Stimulated activated naive CD8-positive, alpha-beta T cell treated with anti-CD3 and anti-CD28 coated beads, Interleukin-15, Interleukin-2, amounts not matched to agents 100 ng/mL and 50 ng/mL, for 24 hours (primary cell): ENCODE measurements around the gene GOLGA6L7.

Source experiments
- H3K27ac Mint-ChIP-seq: one replicate; pipeline ENCODE4 v1.8.0; 2021; ENCODE audit warnings: mild to moderate bottlenecking, mixed read lengths
- H3K27me3 Mint-ChIP-seq: one replicate; pipeline ENCODE4 v1.8.0; 2021; ENCODE audit warnings: mixed read lengths
- H3K36me3 Mint-ChIP-seq: one replicate; pipeline ENCODE4 v1.8.0; 2021; ENCODE audit warnings: low read depth, mixed read lengths
- H3K4me1 Mint-ChIP-seq: one replicate; pipeline ENCODE4 v1.8.0; 2021; ENCODE audit warnings: low read depth, mixed read lengths
- H3K4me3 Mint-ChIP-seq: one replicate; pipeline ENCODE4 v1.8.0; 2021; ENCODE audit warnings: mild to moderate bottlenecking, mixed read lengths
- H3K9me3 Mint-ChIP-seq: one replicate; pipeline ENCODE4 v1.8.0; 2021; ENCODE audit warnings: mixed read lengths

The GOLGA6L7 gene

DNA sequence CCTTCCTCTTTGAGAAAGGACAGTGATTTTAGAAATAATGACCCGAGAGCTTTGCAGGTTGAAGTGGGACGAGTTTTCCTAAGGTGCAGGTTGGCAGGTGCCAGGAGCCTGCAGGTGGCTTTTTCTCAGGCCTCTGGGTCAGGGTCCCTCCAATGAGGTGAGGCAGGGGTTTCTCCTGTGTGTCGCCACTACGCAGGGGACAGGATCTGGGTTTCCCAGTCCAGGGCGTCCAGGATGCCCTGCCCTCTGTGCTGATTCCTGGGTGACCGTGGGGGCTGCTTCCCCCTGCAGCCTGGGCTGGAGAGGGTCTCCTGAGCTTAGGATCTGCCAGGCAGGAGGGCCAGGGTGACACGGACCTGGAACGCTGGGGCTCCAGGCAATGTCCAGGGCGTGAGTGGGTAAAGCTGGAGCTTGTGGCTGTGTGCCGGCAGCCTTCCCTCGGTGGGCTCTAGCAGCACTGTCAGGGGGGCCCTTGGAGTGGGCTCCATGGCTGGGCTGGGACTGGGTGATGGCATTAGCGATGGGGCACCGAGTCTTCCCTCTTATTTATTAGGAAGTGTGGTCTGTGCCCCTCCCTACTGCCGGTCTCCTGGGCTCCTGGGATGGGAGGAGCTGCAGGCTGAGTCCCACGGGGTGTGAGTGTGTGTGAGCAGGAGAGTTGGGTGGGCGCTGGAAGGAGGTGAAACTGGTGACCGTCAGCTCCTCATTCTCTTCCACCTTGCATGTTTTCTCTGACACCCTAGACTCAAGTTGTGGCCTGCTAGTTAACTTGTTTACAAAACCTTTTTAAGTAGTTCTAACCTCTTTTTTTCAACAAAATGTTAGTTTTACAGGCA, 39.1 kb upstream of the GOLGA6L7 start:
- no peaks in the 10 kb centered on the region for H3K9me3 Mint-ChIP-seq
- H3K27me3 Mint-ChIP-seq: no peaks in the 10 kb centered on the region
- H3K27ac Mint-ChIP-seq: peak overlapping the region; percentile 82
- peaks cover 51% of the 10 kb centered on the region for H3K4me1 Mint-ChIP-seq
- no peaks in the 10 kb centered on the region for H3K36me3 Mint-ChIP-seq
- peak overlapping the region; percentile 87 for H3K4me3 Mint-ChIP-seq

DNA sequence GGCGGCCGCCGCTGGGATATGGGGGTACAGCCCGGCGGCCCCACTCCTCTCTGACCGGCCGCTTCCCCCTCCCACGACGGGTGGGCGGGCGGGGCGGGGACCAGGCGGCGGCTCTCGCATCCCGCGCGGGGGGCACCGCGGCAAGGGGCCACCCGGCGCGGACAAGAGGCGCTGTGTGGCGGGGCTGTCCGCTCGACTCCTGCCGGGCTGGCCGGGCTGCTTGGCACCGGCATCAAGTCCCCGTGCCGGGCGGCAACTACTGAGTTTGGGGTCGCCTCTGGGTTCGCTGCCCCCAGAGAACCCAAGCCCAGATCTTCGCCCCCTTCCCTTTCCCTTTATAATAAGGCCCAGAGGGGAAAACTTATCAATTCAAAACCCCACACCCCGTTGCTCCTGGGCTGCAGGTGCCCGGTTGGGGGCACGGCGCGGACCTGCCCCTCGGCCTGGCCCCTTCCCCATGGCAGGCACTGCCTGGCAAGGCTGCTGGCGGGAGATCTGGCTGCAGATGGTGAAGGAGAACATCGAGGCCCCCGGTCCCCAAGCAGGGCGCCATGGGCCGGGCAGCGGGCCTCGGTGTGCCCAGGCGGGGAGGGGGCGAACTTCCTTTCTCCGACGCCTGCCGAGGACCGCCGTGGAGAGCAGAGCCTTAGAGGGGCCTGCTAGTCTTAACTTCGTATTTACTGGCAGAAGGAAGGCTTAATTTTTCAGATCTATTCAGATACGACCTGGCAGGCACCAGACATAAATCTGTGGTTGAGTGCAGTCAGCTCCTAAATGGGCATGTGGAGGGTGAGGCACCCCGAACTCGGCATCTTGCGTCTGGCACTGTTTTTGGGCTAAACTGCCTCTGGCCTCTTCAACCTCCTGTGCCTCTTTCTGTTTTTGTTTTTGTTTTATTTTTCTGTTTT, 38.2 kb upstream of the GOLGA6L7 start:
- H3K27ac Mint-ChIP-seq: peak overlapping the region; percentile 82

DNA sequence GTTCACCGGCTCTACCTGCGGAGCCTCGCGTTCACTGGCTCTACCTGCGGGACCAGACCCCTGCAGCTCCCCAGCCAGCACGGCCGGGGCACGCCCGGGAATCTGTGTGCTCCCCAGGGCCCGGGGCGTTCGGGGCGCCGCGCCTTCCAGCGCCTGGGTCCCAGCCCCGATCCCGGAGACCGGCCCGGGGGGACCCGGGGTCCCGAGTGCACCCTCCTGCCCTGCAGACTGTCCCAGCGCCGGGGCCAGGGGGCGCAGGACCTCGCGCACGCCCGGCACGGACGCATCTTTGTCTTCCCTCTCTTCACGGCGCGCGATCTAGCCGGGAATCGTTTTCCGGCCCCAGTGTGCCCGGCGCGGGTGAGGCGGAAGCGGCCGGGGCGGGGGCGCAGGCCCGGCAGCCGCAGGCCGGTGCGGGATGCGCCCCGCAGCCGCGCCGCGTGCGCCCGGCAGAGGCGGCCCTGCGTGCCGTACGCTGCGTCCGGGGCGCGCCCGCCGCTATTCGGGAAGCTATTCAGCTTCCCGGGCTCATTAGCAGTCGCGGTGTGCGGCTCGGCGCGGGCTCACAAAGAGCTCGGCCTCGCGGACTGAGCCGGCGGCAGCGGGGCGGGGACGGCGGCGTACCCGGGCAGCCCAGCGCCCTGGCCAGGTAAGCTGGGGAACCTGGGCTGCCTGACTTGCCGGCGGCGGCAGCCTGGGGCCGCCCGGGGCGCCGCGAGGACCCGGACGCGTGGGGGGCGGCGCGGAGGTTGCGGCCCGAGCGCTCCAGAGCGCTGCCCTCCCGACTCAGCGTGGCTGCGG, 37.4 kb upstream of the GOLGA6L7 start, which contains the start of gene APBA2:
Gene APBA2, plus strand, starts transcription at position 345 of the 801 bp plus-strand sequence. CDS start 167,911 bp downstream, outside the sequence.
- H3K9me3 Mint-ChIP-seq: no peaks in the 10 kb centered on the region
- no peaks in the 10 kb centered on the region for H3K36me3 Mint-ChIP-seq
- H3K27ac Mint-ChIP-seq: peak within 1 kb of the TSS; percentile 82
- H3K4me1 Mint-ChIP-seq: peaks cover 38% of the 10 kb centered on the region
- peak within 1 kb of the TSS; percentile 87 for H3K4me3 Mint-ChIP-seq
- H3K27me3 Mint-ChIP-seq: no peaks in the 10 kb centered on the region

More for the DNA sequence above, 38.2 kb upstream of the GOLGA6L7 start:
- H3K4me3 Mint-ChIP-seq: peak overlapping the region; percentile 87
- no peaks in the 10 kb centered on the region for H3K9me3 Mint-ChIP-seq
- H3K4me1 Mint-ChIP-seq: peaks cover 46% of the 10 kb centered on the region
- no peaks in the 10 kb centered on the region for H3K36me3 Mint-ChIP-seq
- no peaks in the 10 kb centered on the region for H3K27me3 Mint-ChIP-seq

DNA sequence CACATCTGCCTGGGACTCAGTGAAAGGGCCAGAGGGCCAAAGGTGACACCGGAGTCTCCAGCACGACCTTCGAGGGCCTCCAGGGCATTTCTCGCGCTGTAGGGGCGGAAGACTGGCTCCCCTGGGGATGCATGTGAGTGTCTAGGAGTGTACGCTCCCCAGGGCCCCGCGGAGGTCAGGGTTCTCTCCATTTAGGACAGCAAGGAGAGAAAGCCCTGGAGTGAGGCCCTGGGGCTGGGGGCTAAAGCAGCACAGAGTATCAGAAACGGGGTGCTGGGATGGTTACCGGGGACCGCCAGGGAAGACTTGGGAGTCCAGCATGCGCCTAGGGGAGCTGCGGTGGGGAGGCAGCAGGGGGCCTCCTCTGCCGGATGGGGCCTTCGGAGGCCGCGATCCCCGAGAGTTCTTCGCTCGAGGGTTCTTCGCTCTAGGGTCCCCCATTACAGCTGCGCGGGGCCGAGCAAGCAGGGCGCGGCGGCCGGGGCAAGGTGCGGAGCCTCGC, 36.7 kb upstream of the GOLGA6L7 start:
- peaks cover 31% of the 10 kb centered on the region for H3K4me1 Mint-ChIP-seq
- H3K4me3 Mint-ChIP-seq: peak overlapping the region; percentile 49
- no peaks in the 10 kb centered on the region for H3K27me3 Mint-ChIP-seq
- no peaks in the 10 kb centered on the region for H3K36me3 Mint-ChIP-seq
- H3K27ac Mint-ChIP-seq: peak overlapping the region; percentile 40
- H3K9me3 Mint-ChIP-seq: no peaks in the 10 kb centered on the region

DNA sequence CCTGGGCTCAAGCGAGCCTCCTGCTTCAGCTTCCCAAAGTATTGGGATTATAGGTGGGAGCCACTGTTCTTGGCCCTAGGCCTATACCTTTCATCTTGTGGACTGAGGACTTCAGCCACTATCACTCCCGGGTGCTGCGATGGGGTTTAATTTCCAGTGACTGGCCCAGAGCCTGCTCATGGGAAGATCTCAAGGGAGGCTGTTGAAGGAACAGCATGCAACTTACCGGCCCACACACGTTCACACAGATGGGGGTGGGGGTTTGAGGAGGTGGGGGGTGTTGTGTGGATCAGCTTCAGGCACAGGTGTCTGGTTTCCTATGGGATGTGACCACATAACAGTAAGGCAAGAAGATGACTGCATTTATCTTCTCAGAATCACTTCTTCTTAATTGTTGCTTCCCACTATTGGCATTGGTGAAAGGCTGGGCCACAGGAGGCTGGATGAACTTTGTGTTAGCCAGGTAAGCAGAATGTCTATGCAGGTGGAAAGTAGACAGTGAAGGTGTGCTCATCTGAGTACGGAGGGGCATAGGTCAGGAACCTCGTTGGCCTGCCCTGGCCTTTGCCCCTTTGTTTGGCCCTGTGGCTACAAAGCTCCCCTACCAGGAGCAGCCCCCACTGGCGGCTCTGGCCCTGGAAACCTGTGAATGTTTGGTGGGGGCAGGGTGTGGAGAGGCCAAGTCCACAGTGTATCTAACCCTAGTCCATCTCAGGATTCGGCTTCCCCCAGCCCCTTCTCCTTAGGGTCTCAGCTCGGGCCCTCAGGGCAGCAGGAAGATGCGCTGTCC, 35.9 kb upstream of the GOLGA6L7 start:
- Mint-ChIP-seq H3K9me3 (no peaks in the 10 kb centered on the region), H3K36me3 (no peaks in the 10 kb centered on the region), H3K27me3 (no peaks in the 10 kb centered on the region), H3K27ac (no peak overlapping the region), H3K4me3 (no peak overlapping the region), H3K4me1 (peaks cover 23% of the 10 kb centered on the region)

DNA sequence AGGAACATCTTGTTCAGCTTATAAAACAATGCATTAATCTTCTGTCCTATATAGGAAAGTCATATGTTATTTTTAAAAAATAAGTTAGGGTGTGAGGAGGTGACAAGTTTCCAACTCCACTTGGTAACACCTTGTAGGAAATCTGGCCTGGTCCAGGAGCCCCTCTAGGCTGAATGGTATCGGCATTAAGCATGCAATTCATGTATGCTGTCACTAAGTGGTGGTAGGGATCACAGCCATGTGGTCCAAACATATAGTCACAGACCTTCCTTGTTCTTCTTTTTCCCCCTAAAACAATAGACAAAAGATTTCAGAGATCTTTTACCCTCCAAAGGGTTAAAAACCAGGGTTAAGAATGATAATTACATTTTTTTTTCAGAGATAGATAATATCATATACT, 33.2 kb upstream of the GOLGA6L7 start:
- Mint-ChIP-seq H3K4me3 (no peak overlapping the region), H3K27me3 (no peaks in the 10 kb centered on the region), H3K27ac (no peak overlapping the region), H3K9me3 (no peaks in the 10 kb centered on the region), H3K36me3 (no peaks in the 10 kb centered on the region), H3K4me1 (peaks cover 3% of the 10 kb centered on the region)

DNA sequence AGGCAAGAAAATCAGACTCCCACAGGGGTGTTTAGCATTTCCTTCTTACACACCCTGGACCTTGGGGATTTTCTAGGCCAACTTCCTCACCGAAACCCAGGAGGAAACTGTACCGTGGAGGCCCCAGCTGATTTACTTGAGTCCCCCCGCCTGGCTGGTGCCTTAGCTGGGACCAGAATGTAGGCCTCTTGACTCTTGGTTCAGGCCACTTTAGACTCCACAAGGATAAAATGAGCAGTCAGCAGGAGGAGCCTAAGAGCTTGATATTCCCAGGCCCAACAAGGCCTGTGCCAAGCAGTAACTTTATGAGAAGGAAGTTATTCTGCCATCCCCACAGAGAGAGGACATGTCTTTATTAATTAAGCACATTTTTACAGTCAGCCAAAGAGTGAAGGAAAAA, 32.7 kb upstream of the GOLGA6L7 start:
- Mint-ChIP-seq H3K4me1 (peaks cover 6% of the 10 kb centered on the region), H3K27ac (no peak overlapping the region), H3K4me3 (no peak overlapping the region), H3K36me3 (no peaks in the 10 kb centered on the region), H3K9me3 (no peaks in the 10 kb centered on the region), H3K27me3 (no peaks in the 10 kb centered on the region)

DNA sequence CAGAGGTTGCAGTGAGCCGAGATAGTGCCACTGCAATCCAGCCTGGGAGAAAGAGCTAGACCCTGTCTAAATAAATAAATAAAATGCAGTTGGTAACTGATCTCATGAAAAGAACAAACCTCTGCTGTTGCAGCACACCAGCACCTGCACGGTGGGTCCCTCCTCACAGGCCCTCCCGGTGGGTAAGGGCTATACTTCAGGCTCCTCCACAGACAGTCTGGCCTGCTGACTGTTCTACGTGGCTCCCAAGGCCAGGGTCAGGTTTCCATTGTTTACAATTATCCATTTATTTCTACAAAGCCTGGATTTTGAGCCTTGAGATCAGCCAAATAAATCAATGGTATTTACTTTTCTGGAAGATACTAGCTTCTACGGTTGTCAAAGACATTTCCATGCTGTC, 32.2 kb upstream of the GOLGA6L7 start:
- H3K4me3 Mint-ChIP-seq: no peak overlapping the region
- H3K27ac Mint-ChIP-seq: no peak overlapping the region
- no peaks in the 10 kb centered on the region for H3K9me3 Mint-ChIP-seq
- H3K36me3 Mint-ChIP-seq: no peaks in the 10 kb centered on the region
- peaks cover 9% of the 10 kb centered on the region for H3K4me1 Mint-ChIP-seq
- no peaks in the 10 kb centered on the region for H3K27me3 Mint-ChIP-seq

DNA sequence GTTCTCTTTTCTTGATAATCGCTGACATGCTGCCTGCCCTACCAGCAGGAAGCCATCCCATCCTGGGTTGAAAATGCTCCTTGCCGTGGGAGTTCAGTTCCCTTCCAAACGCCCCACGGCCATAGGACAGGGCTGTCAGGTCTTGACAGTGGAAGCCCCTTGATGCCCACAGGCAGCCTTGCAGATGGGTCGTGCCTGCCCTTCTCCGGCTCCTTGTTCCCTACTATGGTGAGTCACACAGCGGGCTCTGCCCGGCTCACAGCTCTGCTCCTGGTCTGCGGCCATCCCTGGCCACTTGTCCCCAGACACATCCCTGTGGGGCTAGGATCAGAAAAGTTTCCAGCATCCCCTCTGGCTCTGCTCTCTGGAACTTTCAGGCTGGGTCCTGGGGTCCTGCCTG, 31.1 kb upstream of the GOLGA6L7 start:
- no peaks in the 10 kb centered on the region for H3K27me3 Mint-ChIP-seq
- H3K27ac Mint-ChIP-seq: no peak overlapping the region
- no peaks in the 10 kb centered on the region for H3K9me3 Mint-ChIP-seq
- no peak overlapping the region for H3K4me3 Mint-ChIP-seq
- H3K36me3 Mint-ChIP-seq: no peaks in the 10 kb centered on the region
- peaks cover 10% of the 10 kb centered on the region for H3K4me1 Mint-ChIP-seq

DNA sequence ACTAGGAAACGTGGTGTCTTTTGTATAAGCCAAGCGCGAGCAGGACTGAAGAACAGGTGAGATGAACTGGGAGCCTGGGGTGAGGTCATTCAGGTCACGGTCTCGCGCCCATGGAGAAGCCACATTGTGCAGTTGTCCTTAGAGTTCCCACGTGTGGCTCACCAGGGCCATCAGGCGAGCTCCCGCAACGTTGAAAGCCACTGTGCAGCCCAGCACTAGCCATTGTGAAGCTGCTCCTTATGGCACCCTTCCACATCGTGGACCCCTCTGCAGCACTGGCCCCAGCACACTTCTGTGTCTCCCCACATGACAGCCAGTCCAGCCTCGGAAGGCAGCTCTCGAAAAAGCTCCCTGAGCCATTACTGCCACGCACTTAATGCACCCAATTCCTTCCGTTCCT, 29.8 kb upstream of the GOLGA6L7 start:
- no peaks in the 10 kb centered on the region for H3K36me3 Mint-ChIP-seq
- no peak overlapping the region for H3K4me3 Mint-ChIP-seq
- H3K9me3 Mint-ChIP-seq: no peaks in the 10 kb centered on the region
- H3K27ac Mint-ChIP-seq: no peak overlapping the region
- H3K4me1 Mint-ChIP-seq: peaks cover 10% of the 10 kb centered on the region
- no peaks in the 10 kb centered on the region for H3K27me3 Mint-ChIP-seq

DNA sequence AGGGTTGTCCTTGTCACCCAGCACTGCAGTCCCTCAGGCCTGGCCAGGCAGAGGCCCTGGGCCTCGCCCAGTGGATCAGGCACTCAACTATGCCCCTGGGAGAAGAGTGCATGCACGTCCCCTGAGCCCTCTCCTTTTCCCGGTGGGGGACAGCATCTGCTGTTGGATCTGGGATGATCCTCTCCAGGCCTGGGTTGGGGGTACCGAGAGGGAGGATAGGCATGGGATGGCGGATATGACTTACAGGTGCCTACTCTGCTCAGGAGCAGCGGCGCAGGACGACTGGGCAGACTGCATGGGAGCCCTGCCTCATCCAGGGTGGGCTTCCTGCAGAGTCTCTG, 28.4 kb upstream of the GOLGA6L7 start:
- Mint-ChIP-seq H3K9me3 (no peaks in the 10 kb centered on the region), H3K36me3 (no peaks in the 10 kb centered on the region), H3K27ac (no peak overlapping the region), H3K4me3 (no peak overlapping the region), H3K27me3 (no peaks in the 10 kb centered on the region), H3K4me1 (peaks cover 10% of the 10 kb centered on the region)

DNA sequence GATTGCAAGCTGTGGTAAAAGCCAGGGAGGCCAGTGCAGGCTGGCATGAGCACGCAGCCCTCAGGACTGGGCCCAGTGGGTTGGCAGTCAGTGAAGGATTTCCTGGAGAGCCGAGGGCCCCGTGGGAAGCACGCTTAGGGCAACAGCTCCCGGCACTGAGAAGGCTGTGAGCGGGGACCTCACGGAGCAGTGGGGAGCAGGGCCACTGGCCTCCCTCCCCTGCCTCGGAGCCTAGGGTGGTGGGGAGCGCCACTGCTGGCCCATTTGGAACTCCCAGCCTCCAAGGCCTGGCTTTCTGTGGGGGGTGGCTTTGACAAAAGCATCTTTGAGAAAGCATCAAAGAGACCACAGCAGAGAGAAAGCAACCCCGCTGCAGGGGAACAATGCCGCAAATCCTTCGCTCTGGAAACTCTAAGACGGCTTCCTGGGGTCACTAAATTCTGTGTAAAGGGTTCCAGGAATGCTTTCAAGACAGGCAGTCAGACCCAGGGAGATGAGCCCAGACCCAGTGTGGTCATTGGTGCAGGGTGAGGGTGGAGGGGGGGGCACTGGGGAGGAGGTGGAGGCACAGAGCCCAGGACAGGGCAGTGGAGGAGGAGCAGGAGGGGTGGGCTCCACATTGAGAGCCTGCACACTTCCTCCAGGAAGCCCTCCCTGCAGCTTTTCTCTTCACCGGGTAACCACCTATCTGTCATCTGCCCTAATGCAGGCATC, 27.8 kb upstream of the GOLGA6L7 start:
- Mint-ChIP-seq H3K4me3 (no peak overlapping the region), H3K4me1 (peaks cover 10% of the 10 kb centered on the region), H3K36me3 (no peaks in the 10 kb centered on the region), H3K27me3 (no peaks in the 10 kb centered on the region), H3K9me3 (no peaks in the 10 kb centered on the region), H3K27ac (no peak overlapping the region)

DNA sequence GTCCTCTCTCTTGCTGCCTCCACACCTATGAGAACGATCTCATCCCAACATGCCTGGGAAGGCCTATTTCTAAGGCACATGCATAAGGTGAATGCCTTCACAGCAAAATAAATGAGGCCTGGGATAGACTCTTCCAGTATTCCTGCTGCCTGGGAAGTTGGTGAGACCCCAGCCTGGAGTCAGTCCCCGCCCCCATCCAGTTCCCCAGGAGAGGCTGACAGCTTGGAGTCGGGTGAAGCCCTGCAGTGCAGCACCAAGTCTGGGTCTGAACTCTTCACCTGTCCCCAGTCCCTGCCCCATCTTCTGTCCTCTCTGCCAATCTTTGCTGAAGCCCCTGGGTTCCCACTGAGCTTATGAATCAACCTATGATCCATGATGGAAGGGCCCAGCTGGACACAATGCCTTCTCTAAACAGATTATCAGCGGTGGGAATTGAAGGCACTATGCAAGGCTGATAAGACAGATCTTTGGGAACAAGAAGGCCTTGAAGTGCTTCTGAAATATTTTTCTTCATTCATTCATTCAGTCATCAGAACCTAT, 27.1 kb upstream of the GOLGA6L7 start:
- Mint-ChIP-seq H3K4me1 (peaks cover 10% of the 10 kb centered on the region), H3K36me3 (no peaks in the 10 kb centered on the region), H3K4me3 (no peak overlapping the region), H3K27me3 (no peaks in the 10 kb centered on the region), H3K9me3 (no peaks in the 10 kb centered on the region), H3K27ac (no peak overlapping the region)
